Ishikawa (cell line): Measurements from ENCODE around the gene MICALL2.

Experiments used
- CEBPB ChIP-seq: IDR thresholded peaks from 2 replicates; pipeline ENCODE4 v1.6.1; 2012
- CREB1 ChIP-seq: IDR thresholded peaks from 2 replicates; pipeline ENCODE4 v1.6.1; 2012; ENCODE audit warnings: low read depth
- EGR1 ChIP-seq: IDR thresholded peaks from 2 replicates; pipeline ENCODE4 v1.6.1; 2012
- EP300 ChIP-seq: IDR thresholded peaks from 2 replicates; pipeline ENCODE4 v1.6.1; 2012; ENCODE audit warnings: borderline replicate concordance
- FOXM1 ChIP-seq: IDR thresholded peaks from 2 replicates; pipeline ENCODE4 v1.6.1; 2012; ENCODE audit warnings: low read depth, borderline replicate concordance
- MAX ChIP-seq: IDR thresholded peaks from 2 replicates; pipeline ENCODE4 v1.6.1; 2012
- NFIC ChIP-seq: IDR thresholded peaks from 2 replicates; pipeline ENCODE4 v1.6.1; 2012
- RAD21 ChIP-seq: IDR thresholded peaks from 2 replicates; pipeline ENCODE4 v1.6.1; 2012; ENCODE audit warnings: low read depth
- REST ChIP-seq: IDR thresholded peaks from 2 replicates; pipeline ENCODE4 v1.6.1; 2012; ENCODE audit warnings: low read depth, mild to moderate bottlenecking
- TAF1 ChIP-seq: IDR thresholded peaks from 2 replicates; pipeline ENCODE4 v1.6.1; 2012; ENCODE audit warnings: low read depth, mild to moderate bottlenecking
- TCF12 ChIP-seq: IDR thresholded peaks from 2 replicates; pipeline ENCODE4 v1.6.1; 2012; ENCODE audit warnings: low read depth
- TEAD4 ChIP-seq: IDR thresholded peaks from 2 replicates; pipeline ENCODE4 v1.6.1; 2012
- USF1 ChIP-seq: IDR thresholded peaks from 2 replicates; pipeline ENCODE4 v1.6.1; 2012
- YY1 ChIP-seq: IDR thresholded peaks from 2 replicates; pipeline ENCODE4 v1.6.1; 2012; ENCODE audit warnings: low read depth
- ZBTB7A ChIP-seq: IDR thresholded peaks from 2 replicates; pipeline ENCODE4 v1.6.1; 2012; ENCODE audit warnings: low read depth

Gene MICALL2

GRCh38 chr7:1419310-1419634 lies 40.0 kb downstream of the MICALL2 start:
- TF ChIP-seq TAF1 (no peak), TCF12 (no peak), TEAD4 (no peak), NFIC (no peak), MAX (no peak), ZBTB7A (no peak), CEBPB (no peak), EP300 (no peak), EGR1 (no peak), USF1 (no peak), YY1 (no peak), FOXM1 (no peak), RAD21 (no peak), CREB1 (no peak), REST (no peak)

DNA sequence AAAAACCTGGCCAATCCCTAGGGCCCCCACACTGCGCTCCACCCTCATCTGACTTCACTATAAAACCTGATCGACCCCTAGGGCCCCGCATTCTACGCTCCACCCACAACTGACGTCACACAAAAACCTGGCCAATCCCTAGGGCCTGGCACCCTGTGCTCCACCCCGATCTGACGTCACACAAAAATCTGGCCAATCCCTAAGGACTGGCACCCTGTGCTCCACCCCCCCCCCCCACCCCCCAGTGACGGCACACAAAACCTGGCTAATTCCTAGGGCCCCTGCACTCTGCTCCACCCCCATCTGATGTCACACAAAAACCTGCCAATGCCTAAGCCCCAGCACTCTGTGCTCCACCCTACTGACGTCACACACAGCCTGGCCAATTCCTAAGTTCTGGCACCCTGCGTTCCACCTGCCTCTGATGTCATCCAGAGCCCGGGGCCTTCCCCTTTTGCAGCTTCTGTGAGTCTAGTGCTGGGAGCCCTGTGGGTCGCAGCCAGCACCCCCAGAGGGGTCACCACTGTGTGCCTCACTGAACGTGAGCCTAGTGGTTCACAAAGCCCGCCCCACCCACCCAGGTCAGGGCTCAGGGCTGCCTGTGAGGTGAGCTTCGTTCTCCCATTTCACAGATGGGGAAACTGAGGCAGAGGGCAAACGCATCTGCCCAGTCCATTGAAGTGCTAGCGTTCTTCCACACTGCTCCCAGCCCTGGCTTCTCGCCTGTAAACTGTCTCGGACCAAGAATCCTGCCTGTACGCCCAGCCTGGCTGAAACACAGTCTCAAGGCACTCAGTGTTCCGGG lies 40.6 kb downstream of the MICALL2 start:
- TF ChIP-seq EGR1, result no peak
- TF ChIP-seq NFIC, result no peak
- TF ChIP-seq CREB1, result peak; percentile 83
- no peak for TF ChIP-seq RAD21
- TF ChIP-seq EP300, result no peak
- no peak for TF ChIP-seq MAX
- no peak for TF ChIP-seq TCF12
- TF ChIP-seq YY1, result no peak

DNA sequence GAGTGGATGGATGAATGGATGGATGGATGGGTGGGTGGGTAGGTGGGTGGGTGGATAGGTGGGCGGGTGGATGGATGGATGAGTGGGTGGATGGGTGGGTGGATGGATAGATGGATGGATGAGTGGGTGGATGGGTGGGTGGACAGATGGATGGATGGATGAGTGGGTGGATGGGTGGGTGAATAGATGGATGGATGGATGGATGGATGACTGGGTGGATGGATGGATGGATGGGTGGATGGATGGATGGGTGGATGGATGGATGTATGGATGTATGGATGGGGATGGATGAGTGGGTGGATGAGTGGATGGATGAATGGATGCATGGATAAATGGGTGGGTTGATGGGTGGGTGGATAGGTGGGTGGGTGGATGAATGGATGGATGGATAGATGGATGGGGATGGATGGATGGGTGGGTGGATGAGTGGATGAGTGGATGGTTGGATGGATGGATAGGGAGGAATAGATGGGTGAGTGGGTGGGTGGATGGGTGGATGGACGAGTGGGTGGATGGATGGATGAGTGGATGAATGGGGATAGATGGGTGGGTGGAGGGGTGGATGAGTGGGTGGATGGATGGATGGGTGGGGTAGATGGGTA lies 43.8 kb downstream of the MICALL2 start:
- TF ChIP-seq EP300, result no peak

DNA sequence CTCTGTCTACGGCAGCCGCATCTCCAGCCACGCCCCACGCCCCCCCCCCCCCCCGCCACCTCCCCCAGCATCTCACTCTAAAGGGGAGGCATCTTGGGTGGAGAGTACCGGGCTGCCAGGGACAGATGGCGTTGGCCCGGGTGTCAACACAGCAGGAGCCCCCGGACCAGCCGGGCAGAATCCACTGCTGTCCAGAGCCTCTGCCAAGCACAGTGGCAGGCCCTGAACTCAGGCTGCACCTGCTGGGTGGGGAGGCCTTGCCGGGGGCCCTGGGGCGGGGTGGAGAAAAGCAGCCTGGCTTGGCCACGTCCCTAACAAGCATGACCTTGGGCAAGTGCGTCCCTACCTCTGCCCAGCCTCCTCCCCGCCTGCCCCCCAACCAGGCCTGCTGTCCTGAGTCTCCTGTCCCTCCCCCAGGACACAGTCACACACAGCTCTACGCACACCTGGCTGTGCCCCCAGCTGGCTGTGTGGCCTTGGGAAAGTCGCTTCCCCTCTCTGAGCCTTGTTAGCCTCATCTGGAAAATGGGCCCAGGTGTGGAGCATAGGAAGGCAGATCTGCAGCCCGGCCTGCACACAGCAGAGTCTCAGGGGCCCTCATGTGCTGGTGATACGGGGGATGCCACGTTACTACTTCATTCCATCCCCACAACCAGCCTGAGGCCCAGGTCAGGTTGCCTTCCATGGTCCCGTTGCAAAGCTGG lies 45.2 kb downstream of the MICALL2 start:
- TF ChIP-seq TAF1 (no peak), EP300 (no peak), MAX (no peak), TEAD4 (no peak), EGR1 (no peak), RAD21 (no peak), NFIC (no peak), CEBPB (no peak), YY1 (no peak), USF1 (no peak), REST (no peak), FOXM1 (no peak), TCF12 (no peak), CREB1 (no peak), ZBTB7A (no peak)
